NCI-H345 treated with DMSO at 0.1 percent for 48 hours (cell line): ENCODE data around the gene GRIP1.
"Not testable (repeated sequence)": the region's sequence is repeated elsewhere in the genome, so short reads cannot be mapped to it uniquely, and the experiment has no call there.

Experiments
- DNase-seq: peaks from one replicate; lab custom pipeline; 2025; ENCODE audit not compliant: unreplicated experiment; lab: John Stamatoyannopoulos, UW

GRIP1 gene

GRCh38 chr12:66541426-66541825 lies 137.4 kb downstream of the GRIP1 start:
- no peak for DNase-seq

- DNase-seq: no peak
Measured at GRCh38 chr12:66539431-66539830, 139.4 kb downstream of the GRIP1 start.

GRCh38 chr12:66538970-66539369 lies 139.9 kb downstream of the GRIP1 start:
- DNase-seq: no peak

GRCh38 chr12:66537876-66538275 lies 141.0 kb downstream of the GRIP1 start:
- DNase-seq: no peak

GRCh38 chr12:66533767-66534166 lies 145.1 kb downstream of the GRIP1 start:
- DNase-seq: no peak

- DNase-seq: no peak
Measured at GRCh38 chr12:66531766-66532165, 147.1 kb downstream of the GRIP1 start.

- DNase-seq: no peak
Measured at GRCh38 chr12:66529934-66530333, 148.9 kb downstream of the GRIP1 start.

GRCh38 chr12:66516561-66516960 lies 162.3 kb downstream of the GRIP1 start:
- DNase-seq: no peak

GRCh38 chr12:66516133-66516532 lies 162.7 kb downstream of the GRIP1 start:
- no peak for DNase-seq

GRCh38 chr12:66514581-66514980 lies 164.3 kb downstream of the GRIP1 start:
- no peak for DNase-seq

GRCh38 chr12:66508025-66508424 lies 170.9 kb downstream of the GRIP1 start:
- DNase-seq: no peak

- no peak for DNase-seq
Measured at GRCh38 chr12:66503746-66504145, 175.1 kb downstream of the GRIP1 start.

GRCh38 chr12:66502911-66503310 lies 176.0 kb downstream of the GRIP1 start:
- DNase-seq: no peak

- no peak for DNase-seq
Measured at GRCh38 chr12:66500841-66501240, 178.0 kb downstream of the GRIP1 start.

GRCh38 chr12:66500091-66500490 lies 178.8 kb downstream of the GRIP1 start:
- DNase-seq: no peak

GRCh38 chr12:66499000-66499399 lies 179.9 kb downstream of the GRIP1 start:
- DNase-seq: no peak

- DNase-seq: not testable (repeated sequence)
Measured at GRCh38 chr12:66498059-66498458, 180.8 kb downstream of the GRIP1 start.

GRCh38 chr12:66497008-66497897 lies 181.6 kb downstream of the GRIP1 start:
- DNase-seq: no peak

GRCh38 chr12:66496595-66496994 lies 182.3 kb downstream of the GRIP1 start:
- DNase-seq: no peak

- no peak for DNase-seq
Measured at GRCh38 chr12:66495709-66496108, 183.2 kb downstream of the GRIP1 start.

GRCh38 chr12:66493819-66494218 lies 185.1 kb downstream of the GRIP1 start:
- DNase-seq: no peak

- no peak for DNase-seq
Measured at GRCh38 chr12:66491853-66492252, 187.0 kb downstream of the GRIP1 start.
